ENCODE data around the gene BANP.
"Not testable (repeated sequence)": the region's sequence is repeated elsewhere in the genome, so short reads cannot be mapped to it uniquely, and the experiment has no call there.

DNA sequence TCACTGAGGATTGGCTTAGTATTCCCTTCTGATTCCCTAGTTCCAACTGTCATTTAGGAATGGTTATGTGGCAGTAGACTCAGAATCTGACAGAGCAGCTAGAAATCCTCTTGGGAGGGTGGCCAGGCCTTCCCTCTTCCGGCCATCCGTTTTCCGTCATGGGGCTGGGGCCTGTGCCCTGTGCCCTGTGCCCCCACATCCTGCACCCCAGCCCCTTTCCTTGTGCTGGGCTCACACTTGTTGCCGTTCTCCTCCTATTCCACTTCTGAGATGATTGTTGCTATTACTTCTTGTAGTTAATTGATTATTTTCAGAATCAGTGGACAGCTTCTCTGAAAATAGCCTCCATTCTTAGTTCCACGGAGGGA, 89.6 kb downstream of the BANP start:
- not testable (repeated sequence) for TF ChIP-seq EZH2phosphoT487 (IDR thresholded peaks at IDR 0.05; ENCODE audit: borderline replicate concordance, low read depth, low read length)
- TF ChIP-seq, protein P1, sequence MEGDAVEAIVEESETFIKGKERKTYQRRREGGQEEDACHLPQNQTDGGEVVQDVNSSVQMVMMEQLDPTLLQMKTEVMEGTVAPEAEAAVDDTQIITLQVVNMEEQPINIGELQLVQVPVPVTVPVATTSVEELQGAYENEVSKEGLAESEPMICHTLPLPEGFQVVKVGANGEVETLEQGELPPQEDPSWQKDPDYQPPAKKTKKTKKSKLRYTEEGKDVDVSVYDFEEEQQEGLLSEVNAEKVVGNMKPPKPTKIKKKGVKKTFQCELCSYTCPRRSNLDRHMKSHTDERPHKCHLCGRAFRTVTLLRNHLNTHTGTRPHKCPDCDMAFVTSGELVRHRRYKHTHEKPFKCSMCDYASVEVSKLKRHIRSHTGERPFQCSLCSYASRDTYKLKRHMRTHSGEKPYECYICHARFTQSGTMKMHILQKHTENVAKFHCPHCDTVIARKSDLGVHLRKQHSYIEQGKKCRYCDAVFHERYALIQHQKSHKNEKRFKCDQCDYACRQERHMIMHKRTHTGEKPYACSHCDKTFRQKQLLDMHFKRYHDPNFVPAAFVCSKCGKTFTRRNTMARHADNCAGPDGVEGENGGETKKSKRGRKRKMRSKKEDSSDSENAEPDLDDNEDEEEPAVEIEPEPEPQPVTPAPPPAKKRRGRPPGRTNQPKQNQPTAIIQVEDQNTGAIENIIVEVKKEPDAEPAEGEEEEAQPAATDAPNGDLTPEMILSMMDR (conservative IDR thresholded peaks at IDR 0.05; ENCODE audit: low read length): not testable (repeated sequence)
